BE2C (cell line): Measurements from ENCODE around the gene PRXL2A.
A peak's percentile ranks its signal among the peaks of the same experiment; 100 is the strongest.
"Not testable (repeated sequence)": the region's sequence is repeated elsewhere in the genome, so short reads cannot be mapped to it uniquely, and the experiment has no call there.

ENCODE experiments used
- DNase-seq: peaks from one replicate; pipeline ENCODE4 v3.0.0-alpha.2; 2020
- H3K27me3 ChIP-seq: fragments of 250-450 bp; sonication (Bioruptor Pico); 2 replicates; pipeline ENCODE4 v1.5.1; 2020; ENCODE audit warnings: mild to moderate bottlenecking
- H3K36me3 ChIP-seq: fragments of 250-450 bp; sonication (Bioruptor Pico); 2 replicates; pipeline ENCODE4 v1.5.1; 2020; ENCODE audit warnings: mild to moderate bottlenecking
- H3K4me1 ChIP-seq: fragments of 250-450 bp; sonication (Bioruptor Pico); 2 replicates; pipeline ENCODE4 v1.5.1; 2020
- H3K4me3 ChIP-seq: 2 replicates; pipeline ENCODE4 v1.5.1; 2011; ENCODE audit warnings: low read depth, low read length
- H3K9me3 ChIP-seq: fragments of 250-450 bp; sonication (Bioruptor Pico); 2 replicates; pipeline ENCODE4 v1.5.1; 2020
- CTCF ChIP-seq: IDR thresholded peaks from 2 replicates; pipeline ENCODE4 v1.5.1; 2012; ENCODE audit warnings: mild to moderate bottlenecking, low read depth, low read length

PRXL2A gene

GRCh38 chr10:80412486-80412885, 4.1 kb downstream of the PRXL2A start:
- no peak for TF ChIP-seq CTCF
- Histone ChIP-seq H3K27me3 (no peaks in the 10 kb centered on the region), H3K36me3 (no peaks in the 10 kb centered on the region), H3K4me3 (no peak overlapping the region), H3K9me3 (no peaks in the 10 kb centered on the region), H3K4me1 (peaks cover 48% of the 10 kb centered on the region)
- DNase-seq: no peak

GRCh38 chr10:80413271-80413996, 5.1 kb downstream of the PRXL2A start:
- DNase-seq: peak; percentile 46
- Histone ChIP-seq H3K36me3 (no peaks in the 10 kb centered on the region), H3K4me3 (no peak overlapping the region), H3K9me3 (no peaks in the 10 kb centered on the region), H3K27me3 (no peaks in the 10 kb centered on the region), H3K4me1 (peaks cover 48% of the 10 kb centered on the region)
- no peak for TF ChIP-seq CTCF

- Histone ChIP-seq H3K27me3 (no peaks in the 10 kb centered on the region), H3K36me3 (no peaks in the 10 kb centered on the region), H3K9me3 (no peaks in the 10 kb centered on the region), H3K4me3 (no peak overlapping the region), H3K4me1 (peaks cover 48% of the 10 kb centered on the region)
- no peak for TF ChIP-seq CTCF
- DNase-seq: no peak
These were observed 6.0 kb downstream of the PRXL2A start for GRCh38 chr10:80414142-80414895.

GRCh38 chr10:80415734-80416478, 7.6 kb downstream of the PRXL2A start:
- no peak for TF ChIP-seq CTCF
- peaks cover 37% of the 10 kb centered on the region for H3K4me1 ChIP-seq

GRCh38 chr10:80416479-80417098, 8.2 kb downstream of the PRXL2A start:
- no peaks in the 10 kb centered on the region; the same call in 1 of the 2 replicates for H3K36me3 ChIP-seq
- no peak overlapping the region for H3K4me3 ChIP-seq
- no peak for TF ChIP-seq CTCF
- H3K4me1 ChIP-seq: peaks cover 30% of the 10 kb centered on the region
- DNase-seq: peak; percentile 28
- no peaks in the 10 kb centered on the region for H3K9me3 ChIP-seq
- H3K27me3 ChIP-seq: no peaks in the 10 kb centered on the region

More at GRCh38 chr10:80415734-80416478, 7.6 kb downstream of the PRXL2A start:
- Histone ChIP-seq H3K27me3 (no peaks in the 10 kb centered on the region), H3K4me3 (no peak overlapping the region), H3K9me3 (no peaks in the 10 kb centered on the region), H3K36me3 (no peaks in the 10 kb centered on the region; the same call in 1 of the 2 replicates)
- no peak for DNase-seq

- H3K36me3 ChIP-seq, H3K4me3 ChIP-seq, H3K27me3 ChIP-seq, H3K9me3 ChIP-seq, DNase-seq: not testable (repeated sequence)
- H3K4me1 ChIP-seq: peaks cover 24% of the 10 kb centered on the region
These were observed 8.9 kb downstream of the PRXL2A start for GRCh38 chr10:80417256-80417655.
